HG02571 (cell line): Measurements from ENCODE around the gene PXK.

Experiments
- ATAC-seq: cut with Tn5 transposase; IDR thresholded peaks from one replicate; pipeline ENCODE4 v1.9.1; 2021; ENCODE audit warnings: mild to moderate bottlenecking, moderate library complexity; ENCODE audit not compliant: unreplicated experiment

Gene PXK

DNA sequence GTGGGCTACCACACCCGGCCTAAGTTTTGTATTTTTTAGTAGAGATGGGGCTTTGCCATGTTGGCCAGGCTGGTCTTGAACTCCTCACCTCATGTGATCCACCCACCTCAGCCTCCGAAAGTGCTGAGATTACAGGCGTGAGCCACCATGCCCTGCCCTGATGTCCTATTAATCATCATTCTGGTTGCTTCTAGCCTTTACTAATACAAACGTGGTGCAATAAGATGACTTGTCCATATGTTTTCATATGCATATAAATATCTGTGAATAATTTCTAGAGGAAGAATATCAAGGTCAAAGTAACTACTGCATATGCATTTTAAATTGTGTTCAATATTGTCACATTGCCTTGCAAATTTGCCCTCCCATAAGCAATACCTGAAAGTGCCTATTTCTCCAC, 126.5 kb downstream of the PXK start:
- ATAC-seq: no peak

GRCh38 chr3:58462829-58463180, 130.1 kb downstream of the PXK start:
- no peak for ATAC-seq

- peak; percentile 84 for ATAC-seq
These were observed 130.7 kb downstream of the PXK start for GRCh38 chr3:58463181-58463941.

- no peak for ATAC-seq
These were observed 131.2 kb downstream of the PXK start for GRCh38 chr3:58463942-58464271.

GRCh38 chr3:58464866-58465265, 132.2 kb downstream of the PXK start:
- ATAC-seq: no peak

DNA sequence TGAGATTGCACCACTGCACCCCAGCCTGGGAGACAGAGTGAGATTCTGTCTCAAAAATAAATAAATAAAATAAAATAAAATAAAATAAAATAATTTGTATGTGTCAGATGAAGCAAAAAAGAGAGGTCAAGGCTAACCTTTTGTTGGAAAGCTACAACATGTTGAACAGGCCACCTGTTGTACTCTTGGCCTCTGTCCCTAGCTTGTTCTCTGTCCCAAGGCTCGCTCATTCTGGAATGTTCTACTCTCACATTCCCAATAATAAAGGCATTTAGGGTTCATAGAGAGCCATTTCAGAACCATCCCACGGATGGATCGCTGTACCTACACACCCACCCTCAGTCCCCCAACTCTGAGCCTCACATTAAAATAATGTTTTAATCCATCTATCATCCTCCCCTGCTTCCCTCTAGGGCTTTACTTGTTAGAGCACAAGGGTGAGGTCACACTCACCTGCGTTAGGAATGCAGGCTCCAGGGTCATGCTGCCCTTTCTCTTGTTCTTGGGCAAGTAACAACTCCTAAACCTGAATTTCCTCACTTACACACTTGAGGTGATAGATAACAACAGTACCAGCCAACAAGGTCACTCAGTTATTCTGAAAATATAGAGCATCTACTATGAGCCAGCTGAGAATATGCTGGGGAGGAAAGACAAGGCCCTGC, 134.3 kb downstream of the PXK start:
- ATAC-seq: no peak

DNA sequence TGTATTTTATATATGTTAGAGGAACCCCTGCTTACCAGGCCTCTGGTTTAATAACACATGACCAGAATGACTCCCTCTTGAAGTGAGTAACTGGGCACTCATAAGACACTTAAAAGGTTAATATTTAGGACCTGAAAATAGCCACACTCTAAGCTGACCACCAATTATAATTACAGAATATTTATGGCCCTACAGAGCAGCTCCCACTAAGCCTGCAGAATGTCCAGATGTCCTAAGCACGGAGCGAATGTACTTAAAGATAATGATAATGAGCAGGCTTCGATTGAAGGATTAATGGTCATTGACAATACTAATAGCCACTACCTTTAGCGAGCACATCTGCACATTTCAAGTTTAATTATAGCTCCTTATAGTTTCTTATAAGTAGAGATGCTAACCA, 136.4 kb downstream of the PXK start:
- no peak for ATAC-seq

DNA sequence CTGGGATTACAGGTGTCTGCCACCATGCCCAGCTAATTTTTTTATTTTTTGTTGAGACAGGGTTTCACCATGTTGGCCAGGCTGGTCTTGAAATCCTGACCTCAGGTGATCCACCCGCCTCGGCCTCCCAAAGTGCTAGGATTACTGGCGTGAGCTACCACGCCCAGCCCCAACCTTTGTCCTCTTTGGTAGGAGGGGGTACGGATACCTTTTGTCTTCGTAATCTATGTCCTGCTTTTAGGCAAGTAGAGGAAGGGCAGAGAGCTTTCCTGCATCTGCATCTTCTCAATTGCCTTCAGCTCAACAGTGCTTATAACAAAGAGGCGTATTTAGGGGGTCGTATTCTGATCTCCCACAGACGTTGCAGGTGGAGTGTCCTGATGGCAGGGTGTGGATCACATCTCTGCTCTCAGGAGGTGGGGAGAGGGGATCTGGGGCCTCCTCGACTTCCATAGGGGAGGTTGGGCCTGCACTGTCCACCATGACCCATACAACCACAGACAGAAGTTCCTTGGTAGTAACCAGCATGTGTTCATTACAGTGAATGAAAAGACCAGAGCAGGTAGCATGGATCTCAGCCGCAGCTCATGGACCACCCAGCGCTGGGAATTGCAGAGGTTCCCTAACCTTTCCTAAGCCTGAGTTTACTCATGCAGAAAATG, 137.8 kb downstream of the PXK start:
- ATAC-seq: no peak

- ATAC-seq: no peak
These were observed 138.6 kb downstream of the PXK start for GRCh38 chr3:58471025-58471887.

GRCh38 chr3:58473275-58473674, 140.6 kb downstream of the PXK start:
- ATAC-seq: no peak

- no peak for ATAC-seq
These were observed 141.7 kb downstream of the PXK start for GRCh38 chr3:58474348-58474911.

DNA sequence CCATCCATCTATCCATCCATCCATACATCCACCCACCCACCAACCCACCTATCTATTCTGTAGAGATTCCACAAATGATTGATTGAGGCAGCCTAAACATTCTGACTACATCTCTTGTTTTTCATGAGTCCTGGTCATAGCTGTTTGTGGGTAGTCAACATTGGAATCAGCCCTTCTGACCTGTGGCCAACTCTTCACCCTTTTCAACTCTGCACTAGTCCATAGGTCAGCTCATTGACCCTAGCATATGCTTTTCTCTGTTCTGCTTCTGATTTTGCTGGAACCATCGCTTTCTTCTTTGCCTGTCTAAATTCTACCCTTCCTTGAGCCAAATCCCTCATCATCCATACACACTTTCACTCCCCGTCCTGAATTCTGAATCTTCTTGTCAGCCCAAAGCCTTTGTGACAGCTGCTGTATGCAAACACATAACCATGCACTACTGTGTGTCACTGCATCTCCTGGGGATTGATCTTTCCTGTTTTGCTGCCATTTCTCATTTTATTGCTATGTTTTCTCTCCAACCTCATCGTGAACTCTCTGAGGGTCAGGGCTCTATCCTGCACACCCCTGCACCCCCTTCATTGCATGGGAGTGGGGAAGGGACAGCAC, 142.4 kb downstream of the PXK start:
- ATAC-seq: no peak
